IPS-NIHi11 (cell line): ENCODE measurements around the gene HLTF.

Source experiments
- DNase-seq: peaks from one replicate; pipeline ENCODE4 v3.0.0; 2012; ENCODE audit warnings: mixed read lengths, low spot score

Gene HLTF

GRCh38 chr3:149016669-149017541, 69.4 kb downstream of the HLTF start:
- no peak for DNase-seq

DNA sequence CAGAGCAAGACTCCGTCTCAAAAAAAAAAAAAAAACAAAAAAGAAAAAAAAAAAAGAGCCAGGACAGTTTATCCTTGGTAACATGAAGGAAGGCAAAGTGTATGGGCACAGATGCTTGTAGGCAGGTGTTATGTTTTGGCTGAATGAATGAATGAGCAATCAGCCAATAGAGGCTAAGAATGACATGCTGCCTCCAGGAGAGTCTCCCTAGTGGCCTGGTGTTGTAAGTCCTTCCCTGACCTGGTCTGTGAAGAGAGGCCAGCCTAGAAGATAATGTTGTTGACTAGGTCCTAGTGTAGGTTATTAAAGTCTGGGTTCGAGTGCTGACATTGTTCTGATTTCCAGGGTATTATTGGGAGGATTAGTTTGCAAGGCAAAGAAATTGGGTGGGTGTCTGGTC, 70.1 kb downstream of the HLTF start:
- no peak for DNase-seq

- no peak for DNase-seq
These were observed 70.9 kb downstream of the HLTF start for GRCh38 chr3:149015393-149015792.

- no peak for DNase-seq
These were observed 72.6 kb downstream of the HLTF start for GRCh38 chr3:149013726-149014125.

DNA sequence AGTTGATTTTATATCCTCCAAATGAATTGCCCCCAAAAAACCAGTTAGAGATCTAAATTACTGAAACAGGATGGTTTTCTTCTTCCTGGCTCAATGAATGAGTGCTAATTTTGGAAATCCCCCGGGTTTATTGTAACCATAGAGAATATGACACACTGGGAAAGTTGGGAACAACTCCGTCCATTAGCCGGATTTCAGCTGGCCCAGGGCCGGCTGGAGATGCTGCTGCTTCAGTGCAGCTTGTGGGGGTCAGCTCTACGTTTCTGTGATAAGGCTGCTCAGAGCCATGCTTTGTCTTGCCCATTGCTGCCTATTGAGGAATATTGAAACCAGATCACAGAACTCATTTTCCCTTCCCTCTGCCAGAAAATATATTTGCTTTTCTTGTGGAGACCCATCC, 74.7 kb downstream of the HLTF start:
- DNase-seq = no peak

DNA sequence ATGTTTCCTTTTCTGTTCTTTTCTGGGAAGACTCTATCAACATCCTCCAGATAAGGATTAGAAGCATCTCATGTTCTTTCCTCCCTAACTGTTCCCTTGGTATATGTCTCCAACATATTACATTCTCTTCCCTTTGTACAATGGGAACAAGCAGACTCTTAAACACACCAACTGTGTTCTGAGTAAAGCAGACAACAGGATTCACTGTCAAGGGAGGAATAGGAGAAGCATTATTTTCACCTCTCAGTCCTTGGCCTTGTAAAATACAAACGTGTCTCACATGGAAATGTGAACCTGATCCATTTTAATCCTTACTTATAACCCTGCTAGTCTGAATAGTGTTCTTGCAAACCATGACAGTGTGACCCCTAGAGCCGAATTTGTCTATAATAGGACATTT, 75.4 kb downstream of the HLTF start:
- DNase-seq = no peak

GRCh38 chr3:149010504-149010951, 75.8 kb downstream of the HLTF start:
- no peak for DNase-seq

DNA sequence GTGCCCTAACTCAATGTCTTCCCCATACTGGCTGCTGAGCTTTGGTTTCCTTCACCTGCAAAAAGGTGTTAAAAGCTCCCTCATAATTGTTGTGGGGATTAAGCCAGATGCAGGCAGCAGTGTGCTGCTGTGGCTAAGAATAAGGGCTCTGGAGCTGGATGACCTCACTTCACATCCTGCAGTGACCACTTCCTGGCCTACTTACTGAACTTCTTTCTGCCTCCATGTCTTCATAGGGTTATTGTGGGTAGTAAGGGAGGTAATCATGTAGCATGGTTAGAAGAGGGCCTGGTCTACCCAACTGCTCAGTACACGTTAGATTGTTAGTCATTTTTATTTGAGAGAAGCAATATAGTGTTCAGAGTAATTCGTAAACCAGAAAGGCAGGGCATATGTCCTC, 76.6 kb downstream of the HLTF start:
- DNase-seq = no peak

GRCh38 chr3:149007567-149008257, 78.6 kb downstream of the HLTF start:
- no peak for DNase-seq

DNA sequence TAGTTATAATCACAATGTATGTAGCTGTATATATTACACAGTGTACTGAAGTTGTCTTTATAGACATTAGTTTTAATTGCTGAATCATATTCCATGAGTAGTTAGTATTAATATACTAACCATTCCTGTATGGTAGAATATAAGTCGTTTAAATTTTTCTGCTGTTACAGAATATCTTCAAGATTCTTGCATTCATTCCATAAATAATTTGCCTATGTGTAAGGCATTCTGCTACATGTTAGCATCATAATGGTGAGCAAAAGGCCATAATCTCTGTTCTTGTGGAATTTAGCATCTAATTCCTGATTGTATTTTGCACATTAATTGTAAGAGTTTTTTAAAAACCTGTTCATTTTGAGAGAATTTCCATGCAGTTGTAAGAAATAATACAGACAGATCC, 80.9 kb downstream of the HLTF start:
- no peak for DNase-seq

DNA sequence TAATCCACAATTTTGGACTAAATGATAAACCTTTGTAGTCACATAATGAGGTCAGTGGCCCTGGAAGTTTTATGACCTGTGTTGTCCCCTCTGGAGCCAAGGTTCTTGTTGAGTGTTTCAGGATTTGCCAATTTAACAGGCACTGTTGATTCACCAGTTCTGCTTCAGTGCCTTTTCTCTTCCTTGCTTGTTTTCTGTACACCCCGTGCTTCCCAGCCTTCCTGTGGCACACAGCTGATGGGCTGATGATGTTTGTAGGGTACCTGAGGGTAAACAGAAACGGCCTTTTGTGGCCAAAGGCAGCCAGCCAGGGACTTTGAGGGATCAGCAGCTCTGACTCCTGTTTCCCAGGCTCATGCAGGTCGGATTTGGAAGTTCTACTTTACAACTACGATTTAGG, 81.7 kb downstream of the HLTF start:
- DNase-seq = no peak

DNA sequence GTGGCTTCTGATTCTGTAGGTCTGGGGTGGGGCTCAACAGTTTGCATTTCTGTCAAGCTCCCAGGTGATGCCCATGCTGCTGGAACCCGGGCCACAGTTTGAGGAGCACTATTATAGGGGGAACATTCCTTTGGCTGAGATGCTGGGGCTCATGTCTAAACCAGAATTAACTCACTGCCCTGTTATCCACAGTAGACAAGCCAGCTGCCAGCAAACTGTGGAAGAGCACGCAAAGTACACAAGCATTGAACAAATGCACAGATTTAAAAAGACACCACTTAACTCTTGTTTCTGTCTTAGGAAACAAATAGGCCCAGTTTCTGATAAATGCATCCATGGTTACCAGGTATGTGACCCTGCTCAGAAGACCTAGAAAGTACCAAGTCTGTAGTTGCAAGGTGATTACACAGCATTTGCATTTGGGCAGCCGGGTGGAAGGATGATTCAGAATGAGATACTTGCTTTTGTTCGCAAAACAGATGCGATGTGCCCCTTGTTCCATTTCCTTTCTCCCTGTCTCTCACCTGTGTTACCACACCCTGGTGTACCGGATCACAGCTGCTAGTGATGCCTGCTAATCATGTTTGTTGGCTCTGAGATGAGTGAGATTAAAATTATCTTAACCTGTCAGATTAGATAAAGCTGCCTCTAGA, 82.6 kb downstream of the HLTF start:
- no peak for DNase-seq

DNA sequence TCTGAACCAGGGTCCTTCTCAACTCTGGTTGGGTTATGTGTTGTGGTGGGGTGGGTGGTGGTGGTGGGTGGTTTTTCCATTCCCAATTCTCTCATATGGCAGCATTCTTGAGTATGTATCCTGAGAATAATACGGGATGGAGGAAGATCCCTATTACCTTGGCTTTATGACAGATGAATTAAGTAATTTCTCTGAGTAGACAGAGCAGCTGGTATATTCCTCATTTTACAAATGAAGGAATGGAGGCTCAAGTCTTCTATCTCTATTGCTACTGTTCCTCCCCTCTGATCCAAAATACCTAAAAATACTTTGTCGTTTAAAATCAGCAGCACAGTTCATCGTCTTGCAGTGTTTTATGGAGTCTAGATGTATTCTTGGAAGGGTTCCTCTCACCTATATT, 84.6 kb downstream of the HLTF start:
- DNase-seq = no peak

DNA sequence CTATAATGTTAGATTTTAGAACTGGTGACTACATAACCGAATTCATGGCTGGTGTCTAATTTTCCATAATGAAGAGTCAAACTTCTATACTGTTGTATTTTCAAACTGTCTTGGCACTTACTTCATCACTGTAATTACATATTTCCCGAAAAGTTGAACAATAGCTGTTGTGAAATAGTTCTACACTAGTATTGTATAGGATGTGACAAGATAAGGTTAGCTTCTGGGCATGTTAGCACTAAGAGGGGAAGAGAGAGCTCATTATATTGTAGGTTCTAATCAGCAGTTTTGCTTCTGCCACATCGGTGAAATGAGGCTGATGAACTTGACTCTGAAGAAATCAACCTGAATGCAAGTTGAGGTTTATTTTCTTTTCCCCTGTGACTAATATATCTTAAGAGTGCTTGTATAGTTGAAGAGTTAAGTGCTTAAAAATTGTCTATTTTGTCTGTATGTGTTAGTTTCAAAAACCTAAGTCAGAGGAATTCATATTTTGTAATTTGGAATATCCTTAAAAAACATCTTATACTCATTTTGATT, 86.1 kb downstream of the HLTF start:
- no peak for DNase-seq

DNA sequence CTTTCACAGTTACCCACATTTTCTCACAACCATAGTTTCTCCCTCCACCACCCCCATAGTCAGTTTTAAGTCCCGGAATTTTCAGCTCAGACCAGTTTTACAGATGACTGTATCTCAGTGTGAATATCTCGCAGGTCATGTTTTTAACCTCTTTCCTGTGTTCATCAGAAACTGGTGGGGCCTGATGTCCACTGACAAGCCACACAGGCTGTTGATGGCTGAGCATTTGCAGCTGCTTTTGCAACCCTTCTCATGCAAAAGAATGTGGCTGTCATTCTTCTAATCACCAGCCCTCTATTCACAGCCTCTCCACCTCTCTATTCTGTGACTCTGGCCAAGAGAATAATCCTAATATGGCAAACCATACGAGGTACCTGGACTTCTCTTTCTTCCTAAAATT, 86.5 kb downstream of the HLTF start:
- peak; percentile 39 for DNase-seq

DNA sequence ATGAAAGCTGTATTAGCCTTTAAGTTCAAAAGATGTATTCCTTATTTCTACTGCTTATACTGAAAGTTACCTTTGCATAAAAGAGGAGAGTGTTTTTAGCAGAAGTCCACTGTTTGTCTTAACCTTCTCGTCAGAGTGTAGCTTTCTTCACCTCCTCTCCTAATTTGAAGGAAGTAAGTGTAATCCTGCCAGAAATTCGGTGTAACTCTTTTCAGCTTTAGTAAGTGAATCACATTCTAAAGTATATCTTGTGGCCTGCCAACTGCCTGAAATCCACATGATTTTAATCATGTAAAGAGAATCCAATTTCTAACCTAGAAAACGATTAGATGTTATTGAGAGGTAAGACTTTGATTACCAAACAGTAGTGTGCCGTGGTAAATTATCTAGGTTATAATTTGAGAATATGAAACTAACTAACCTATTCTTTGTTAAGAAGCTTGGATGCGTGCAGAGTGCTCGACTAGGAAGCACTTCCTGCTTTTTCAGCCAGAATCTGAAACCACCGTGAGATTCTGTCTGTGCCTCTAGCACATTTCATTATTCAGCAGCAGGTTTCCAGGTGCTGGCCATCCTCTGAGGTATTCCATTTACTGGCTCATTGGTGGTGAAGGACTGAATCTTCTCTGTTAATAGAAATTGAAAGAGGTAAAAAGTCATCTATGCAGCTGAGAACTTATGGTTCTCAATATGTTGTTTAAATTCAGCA, 87.5 kb downstream of the HLTF start:
- DNase-seq = no peak

- DNase-seq = no peak
These were observed 88.0 kb downstream of the HLTF start for GRCh38 chr3:148998297-148998696.

DNA sequence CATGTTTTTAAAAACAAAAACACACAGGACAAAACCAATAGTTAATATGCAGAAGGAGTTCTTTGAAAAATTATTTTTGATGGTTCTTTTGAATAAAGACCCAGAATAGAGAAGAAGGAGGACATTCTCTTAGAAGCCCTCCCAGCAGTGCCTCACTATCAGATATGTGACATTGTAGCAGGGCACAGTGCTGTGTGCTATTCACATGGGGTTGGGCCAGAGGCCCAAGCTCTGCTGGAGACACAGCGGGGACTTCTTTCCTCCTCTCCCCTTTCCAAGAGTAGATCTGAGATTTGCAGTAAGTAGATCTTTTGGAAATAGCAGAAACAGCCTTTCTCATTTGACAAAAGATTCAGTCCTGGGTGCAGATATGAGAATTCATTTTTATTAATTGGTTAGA, 88.7 kb downstream of the HLTF start:
- no peak for DNase-seq

DNA sequence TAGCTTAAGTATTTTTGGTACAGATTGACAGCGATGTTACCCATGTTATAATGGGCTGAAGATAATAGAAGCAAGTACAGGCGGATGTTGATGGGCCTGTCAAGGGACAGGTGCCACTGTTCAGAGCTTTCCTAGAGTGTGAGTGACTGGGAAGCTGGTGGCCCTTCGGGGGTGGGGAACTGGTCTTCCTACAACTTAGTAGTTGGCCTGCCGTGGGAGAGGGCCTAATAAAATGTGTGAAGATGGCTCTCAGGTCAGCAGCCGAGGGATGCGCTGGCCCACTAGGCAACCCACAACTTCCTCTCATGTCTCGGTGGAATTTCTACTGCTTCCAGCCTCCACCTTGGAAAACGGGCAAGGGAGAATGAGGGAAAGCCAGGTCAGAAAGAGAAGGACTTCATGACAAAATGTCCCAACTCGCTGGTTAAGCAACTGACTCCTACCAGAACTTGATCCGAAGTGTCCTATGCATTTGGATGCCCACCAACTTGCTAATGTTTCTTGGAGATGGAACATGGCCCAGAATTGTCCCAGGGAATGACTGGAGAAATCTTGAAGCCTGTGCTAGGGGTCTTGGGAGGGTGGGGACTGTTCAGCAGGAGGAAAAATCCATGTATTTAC, 93.6 kb downstream of the HLTF start:
- no peak for DNase-seq

DNA sequence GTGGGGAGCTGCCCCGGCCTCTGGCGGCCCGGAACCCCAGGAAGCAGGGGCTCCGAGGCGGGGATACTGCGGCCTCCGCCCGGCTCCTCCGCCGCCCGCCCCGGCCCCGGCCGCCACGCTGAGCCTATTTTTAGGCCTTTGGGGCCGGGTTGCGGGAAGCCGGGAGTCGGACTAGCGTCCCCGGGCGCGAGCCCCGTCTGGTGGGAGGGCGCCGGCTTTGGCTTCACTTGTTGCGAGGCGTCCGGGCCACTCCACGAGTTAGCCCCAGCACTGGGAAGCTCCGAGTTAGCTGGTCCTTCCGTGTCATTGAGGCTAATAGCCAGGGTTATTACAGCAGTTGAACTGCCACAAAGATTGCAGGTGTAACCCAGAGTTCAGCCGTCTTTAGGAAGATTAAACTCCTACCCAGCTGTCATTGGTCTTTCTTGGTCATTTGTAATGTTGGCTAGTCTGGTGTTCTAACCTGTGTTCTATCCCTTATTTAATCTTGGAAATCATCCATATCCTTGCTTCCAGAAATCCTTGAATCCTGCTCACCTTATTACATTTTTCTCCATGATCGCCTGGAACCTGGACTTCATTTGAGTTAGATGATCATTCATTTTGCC, 94.2 kb downstream of the HLTF start:
- peak; percentile 66 for DNase-seq
